HG03159 (cell line): ENCODE data around the gene TRIM50.
A peak's percentile ranks its signal among the peaks of the same experiment; 100 is the strongest.
"Not testable (repeated sequence)": the region's sequence is repeated elsewhere in the genome, so short reads cannot be mapped to it uniquely, and the experiment has no call there.

Experiments
- ATAC-seq: cut with Tn5 transposase; IDR thresholded peaks from one replicate; pipeline ENCODE4 v1.9.1; 2021; ENCODE audit warnings: mild to moderate bottlenecking, moderate library complexity; ENCODE audit not compliant: unreplicated experiment

TRIM50 gene

DNA sequence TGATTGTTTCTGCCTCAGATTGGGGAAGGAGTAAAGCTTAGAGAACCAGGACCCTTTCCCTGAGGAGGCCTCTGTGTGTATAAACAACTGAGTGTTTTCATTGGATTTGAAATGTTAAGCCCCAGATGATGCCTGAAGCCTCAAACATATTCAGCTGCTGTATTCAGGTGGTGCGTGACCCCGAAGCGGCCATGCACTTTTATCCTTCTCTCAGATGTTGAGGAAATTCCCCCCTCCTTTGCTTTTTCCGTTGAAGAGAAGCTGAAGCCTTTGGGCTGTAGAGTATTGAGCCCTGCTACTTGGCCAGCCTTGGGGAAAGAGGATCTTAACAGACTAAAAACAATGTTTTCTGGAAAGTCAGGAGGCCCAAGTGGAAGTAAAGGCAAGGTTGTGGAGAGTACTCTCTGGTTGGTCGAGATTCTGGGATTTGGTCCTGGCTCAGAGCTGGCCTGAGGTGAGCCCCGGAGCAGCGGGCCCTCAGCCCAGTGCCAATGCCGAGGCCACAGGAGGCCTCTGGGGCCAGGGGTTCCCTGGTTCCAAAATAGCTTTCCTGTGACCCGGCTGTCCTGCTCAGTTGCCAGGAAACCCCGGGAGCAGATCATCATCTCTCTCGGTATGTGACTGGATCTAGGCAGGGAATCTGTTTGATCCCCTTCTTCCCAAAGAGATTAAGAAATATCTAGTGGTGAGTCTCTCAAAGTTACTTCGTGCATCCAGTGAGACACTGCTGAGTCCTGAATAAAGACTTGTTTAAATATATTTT, 22.6 kb upstream of the TRIM50 start:
- no peak for ATAC-seq

DNA sequence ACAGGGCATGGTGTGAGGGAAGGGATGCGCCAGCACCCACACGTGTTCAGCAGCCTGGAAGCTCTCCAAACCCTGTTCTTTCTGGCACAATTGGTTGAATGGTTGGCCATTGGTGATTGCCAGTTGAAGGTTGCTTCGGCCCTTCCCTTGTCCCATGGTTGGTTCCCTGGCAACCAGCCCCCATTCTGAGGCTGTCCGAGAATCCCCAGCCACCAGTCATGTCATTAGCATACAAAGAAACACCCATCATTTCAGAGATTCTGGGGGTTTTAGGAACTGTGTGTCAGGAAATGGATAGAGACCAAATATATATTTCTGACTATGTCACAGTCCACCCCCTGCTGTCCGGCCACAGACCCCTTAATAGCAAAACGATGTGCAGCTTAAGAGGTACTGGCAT, 21.9 kb upstream of the TRIM50 start:
- ATAC-seq, result no peak

DNA sequence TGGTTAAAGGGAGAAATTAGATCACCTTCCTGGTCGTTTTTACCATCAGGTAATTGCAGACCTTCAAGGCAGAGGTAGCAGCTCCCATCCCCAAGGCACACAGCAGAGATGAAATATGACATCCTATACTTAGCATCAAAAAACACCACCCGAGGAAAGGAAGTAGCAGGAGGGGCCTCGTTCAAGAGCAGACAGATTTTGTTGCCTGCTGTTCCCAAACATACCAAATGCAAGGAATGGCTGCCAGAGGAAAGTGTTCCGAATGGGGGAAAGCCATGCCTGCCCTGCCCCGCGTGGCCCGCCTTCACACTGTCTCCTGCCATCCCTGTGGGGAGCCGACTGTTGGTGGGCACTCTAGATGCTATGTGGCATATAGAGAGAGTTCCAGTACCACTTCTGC, 18.1 kb upstream of the TRIM50 start:
- ATAC-seq, result no peak

DNA sequence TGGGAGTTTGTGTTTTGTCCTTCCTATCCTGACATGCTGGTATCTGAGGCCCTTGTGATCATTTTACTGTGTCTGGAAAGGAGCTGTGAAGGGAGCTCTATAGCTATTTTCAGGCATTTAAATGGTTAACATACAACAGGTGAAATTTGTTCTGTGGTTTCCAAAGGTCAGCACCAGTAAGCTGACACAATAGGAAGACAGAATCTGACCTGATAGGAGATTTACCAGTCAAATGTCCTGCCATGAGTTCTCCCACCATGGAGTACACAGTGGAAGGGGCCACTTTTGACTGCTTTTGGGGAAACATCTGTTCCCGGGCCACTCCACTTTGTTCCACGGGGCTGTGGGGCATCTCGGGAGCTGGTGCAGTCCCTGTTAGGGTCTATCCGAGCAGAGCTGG, 17.7 kb upstream of the TRIM50 start:
- no peak for ATAC-seq

DNA sequence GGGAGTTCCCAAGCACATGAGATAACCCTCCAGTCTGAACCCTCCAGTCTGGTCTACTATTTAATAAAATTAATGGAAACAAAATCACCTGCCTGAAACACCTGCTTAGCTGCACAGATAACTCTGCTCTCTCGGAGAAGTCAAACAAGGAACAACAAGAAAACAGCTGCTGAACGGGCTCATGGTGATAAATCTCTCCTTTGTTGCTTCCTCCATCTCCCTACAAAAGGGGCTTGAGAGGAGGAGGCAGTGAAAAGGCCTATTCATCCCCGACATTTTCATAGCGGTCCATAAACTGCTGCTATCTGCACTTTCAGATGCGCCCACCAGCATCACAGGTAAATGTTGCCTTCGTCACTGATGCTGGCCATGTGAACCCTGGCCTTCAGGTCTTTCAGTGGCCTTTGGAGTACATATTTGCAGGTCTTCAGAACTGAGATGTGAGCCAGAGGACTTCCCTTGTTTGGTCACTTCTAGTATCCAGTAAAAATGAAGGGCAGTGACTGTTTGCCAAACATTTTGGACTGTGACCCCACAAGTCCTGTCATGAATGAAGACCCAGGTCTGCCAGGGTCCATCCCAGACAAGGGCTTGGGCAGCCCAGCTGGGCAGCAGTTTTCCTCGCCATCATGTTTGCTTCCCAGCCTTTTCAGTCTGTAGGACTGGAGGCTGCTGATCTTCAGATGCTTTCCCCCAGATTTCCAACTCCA, 15.9 kb upstream of the TRIM50 start:
- no peak for ATAC-seq

DNA sequence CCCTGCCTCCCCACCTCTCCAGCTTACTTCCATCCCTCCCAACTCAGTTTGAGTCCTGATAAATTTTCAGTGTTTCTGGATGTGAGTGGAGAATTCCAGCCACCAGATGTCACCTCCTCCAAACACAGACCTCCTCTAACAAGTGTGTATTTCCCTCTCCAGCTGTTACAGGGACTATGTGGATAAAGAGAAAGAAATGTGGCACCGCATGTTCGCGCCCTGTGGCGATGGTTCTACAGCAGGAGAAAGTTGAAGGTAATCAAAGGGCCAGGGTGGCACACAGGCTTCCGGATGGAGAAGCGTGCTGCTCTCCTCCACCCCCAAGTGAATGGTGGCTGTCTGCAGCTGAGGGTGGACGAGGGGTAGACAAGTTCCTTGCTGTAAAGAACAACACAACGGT, 14.8 kb upstream of the TRIM50 start:
- no peak for ATAC-seq

DNA sequence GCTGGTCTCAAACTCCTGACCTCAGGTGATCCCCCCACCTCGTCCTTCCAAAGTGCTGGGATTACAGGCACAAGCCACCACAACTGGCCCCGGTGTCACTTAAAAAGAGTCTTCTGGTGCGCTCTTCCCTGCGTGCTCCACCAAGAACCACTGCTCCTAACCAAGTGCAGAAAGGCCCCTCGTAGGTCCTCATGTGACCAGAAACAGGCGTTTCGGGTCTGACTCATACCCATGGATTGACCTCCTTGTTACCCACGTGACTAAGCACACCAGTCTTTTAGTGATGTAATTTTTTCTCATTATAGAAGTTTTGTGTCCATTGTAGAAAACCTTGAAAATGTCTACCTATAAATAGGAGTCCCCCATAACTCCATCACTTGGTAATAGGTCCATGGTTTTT, 14.0 kb upstream of the TRIM50 start:
- no peak for ATAC-seq

DNA sequence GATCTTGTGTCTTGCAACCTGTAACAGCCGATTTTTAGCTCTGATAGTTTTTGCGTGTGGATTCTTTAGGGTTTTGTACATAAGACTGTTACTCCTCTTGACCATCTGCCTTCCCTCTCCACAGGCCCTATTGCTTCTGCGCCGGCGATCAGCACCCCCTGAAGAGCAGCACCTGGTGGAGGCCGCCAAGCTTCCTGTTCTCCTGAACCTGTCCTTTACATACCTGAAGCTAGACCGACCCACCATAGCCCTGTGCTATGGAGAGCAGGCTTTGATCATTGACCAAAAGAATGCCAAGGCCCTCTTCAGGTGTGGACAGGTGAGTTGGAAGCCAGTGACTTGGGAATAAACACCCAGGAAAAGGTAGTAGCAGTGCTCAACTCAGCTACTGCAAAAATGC, 12.6 kb upstream of the TRIM50 start:
- no peak for ATAC-seq

DNA sequence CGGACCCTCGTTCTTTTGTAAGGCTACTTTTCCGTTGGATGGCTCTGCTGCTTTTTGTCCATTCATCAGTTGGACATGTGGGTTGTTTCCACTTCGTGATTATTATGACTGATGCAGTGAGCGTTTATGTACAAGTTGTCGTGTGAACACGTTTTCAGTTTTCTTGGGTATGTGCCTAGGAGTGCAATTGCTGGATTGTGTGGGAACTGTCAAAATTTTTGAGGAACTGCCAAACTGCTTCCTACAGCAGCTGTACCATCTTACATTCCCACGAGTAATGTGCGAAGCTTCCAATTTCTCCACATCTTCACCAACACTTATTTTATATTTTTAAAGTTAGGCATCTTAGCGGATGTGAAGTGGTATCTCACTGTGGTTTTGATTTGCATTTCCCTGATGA, 10.4 kb upstream of the TRIM50 start:
- no peak for ATAC-seq

DNA sequence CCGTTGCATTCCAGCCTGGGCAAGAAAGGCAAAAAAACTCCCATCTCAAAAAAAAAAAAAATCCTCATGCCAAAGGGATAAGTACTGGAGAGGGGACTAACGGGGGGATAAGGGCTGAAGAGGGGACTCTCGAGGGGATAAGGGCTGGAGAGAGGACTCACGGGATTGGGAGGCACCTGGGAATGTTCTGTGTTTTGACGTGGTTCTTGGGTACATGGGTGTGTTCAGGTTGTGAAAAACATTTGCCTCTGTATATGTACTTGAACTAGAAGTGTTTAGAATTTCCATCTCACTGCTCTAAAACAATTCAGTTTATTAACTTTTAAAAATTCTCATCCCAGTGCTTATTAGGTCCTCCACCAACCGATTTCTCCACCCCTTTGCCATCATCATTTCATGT, 4.6 kb upstream of the TRIM50 start:
- no peak for ATAC-seq

DNA sequence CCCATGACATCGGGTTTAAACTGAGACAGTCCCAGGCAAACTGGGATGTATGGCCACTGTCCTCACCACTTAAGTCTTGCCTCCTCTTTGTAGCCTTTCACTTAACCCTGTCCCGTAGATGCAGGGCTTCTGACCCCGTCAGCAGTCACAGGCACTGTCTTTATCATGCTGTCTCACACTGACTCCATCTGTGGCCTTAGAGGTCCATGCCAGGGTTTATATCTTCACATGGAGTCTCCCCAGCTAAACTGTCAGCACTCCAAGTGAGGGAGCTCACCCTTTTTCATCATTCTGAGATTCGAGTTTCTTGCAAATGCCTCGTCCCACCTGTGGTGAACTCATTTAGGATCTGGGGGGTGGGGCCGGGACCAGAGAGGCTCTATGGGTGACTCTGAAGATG, 2.9 kb upstream of the TRIM50 start:
- ATAC-seq, result no peak

DNA sequence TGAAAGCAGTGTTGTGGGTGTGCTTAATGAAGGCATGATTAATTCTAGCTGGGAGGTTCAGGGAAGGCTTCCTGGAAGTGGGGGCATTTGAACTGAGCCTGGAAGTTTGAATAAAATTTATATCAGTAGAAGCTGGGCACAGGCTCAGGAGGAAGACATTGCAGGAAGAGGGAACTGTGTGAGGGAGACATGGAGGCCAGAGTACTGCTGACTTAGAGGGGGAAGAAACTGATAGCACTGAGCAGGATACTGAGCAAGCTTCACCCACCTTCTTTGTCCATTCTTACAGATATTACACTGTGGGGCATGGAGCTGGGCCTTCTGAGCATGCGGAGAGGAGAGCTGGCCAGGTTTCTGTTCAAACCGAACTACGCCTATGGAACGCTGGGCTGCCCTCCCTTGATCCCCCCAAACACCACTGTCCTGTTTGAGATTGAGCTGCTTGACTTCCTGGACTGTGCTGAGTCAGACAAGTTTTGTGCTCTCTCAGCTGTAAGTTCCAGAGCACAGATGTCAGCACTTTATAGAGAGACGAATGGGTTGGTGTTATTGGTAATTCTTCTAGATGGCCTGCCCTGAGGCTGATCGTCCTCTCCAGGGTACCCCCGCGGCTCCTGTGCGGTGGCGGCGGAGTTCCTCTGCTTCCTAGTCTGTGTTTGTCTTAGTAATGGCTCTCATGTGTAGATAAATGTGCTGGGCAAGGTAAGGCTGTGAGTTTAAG, 2.1 kb upstream of the TRIM50 start:
- no peak for ATAC-seq

DNA sequence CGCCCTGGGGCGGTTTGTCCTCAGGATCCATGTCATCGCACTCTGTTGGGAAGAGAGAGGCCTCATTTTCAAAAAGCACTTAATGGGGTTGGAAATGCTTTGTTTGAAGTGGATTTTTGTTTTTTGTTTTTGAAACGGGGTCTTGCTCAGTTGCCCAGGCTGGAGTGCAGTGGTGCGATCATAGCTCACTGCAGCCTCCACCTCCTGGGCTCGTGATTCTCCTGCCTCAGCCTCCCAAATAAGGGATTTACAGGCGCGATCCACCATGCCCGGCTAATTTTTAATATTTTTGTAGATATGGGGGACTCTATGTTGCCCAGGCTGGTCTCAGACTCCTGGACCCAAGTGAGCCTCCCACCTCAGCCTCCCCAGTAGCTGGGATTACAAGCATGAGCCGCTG, 814 bp upstream of the TRIM50 start:
- ATAC-seq, result no peak

DNA sequence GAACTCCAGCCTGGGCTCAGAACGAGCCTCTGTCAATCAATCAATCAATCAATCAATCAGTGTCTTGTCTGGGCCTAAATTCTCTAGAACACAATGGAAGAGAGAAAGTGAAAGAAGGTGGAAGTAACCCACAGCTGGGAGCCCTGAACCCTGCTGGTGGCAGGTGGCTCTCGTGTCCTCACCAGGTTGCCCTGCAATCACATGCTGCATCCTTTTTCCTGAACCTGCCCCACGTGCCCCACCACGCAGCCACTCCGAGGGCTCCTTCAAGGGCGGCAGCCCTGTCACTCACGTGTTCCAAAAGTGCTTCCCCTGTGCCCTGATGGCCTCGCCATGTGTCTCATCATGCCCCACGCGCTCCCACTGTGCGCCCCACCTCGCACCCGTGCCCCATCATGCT, 433 bp downstream of the TRIM50 start:
- not testable (repeated sequence) for ATAC-seq

DNA sequence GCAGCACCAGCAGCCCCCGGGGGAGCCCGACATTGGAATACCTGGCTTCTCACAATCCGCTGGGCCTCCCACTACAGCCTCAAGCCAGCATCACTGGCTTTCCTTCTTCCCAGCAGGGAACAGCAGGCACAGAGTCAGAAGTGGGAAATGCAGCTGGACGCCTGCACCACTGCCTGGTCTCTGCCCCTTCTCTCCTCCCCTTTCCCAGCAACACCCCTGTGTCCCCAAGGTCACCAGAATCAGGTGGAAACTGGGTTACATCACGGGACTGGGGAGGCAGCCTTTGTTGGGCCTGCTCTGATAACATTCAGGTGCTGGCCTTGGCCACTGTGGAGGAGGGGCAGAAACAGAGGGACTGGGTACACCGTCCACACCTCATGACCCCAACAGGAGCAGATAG, 2.5 kb downstream of the TRIM50 start:
- ATAC-seq, result not testable (repeated sequence)

DNA sequence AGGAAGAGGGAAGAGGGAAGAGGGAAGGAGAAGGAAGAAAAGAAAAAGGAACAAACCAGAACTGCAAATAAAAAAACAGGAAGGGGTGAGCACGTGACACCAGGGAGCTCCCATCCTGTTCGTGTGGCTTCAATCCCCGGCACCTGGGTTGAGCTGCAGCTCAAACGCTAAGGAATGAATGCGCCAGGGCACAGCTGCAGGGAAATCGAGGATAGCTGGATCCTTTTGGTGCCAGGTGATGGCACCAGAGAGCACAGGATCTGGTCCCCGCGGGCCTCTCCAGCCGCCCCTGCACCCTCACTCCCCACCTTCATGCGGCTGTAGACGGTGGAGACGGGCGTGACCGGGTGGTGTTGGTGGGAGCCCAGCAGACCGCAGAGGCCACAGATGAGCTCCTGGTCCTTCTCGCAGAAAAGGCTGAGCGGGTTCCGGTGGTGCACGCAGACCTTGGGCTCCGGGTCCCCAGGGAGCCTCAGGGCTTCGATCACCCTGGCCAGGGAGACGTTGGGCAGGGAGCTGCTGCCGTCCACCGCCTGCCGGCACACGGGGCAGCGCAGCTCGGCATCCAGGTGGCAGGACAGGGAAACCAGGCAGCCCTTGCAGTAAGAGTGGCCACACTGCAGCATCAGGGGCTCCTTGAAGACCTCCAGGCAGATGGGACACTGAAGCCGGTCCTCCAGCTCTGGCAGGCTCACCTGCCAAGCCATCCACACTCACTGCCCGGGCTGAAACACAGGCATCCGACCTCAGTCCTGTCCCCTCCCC, 3.6 kb downstream of the TRIM50 start:
- ATAC-seq, result peak; percentile 50

DNA sequence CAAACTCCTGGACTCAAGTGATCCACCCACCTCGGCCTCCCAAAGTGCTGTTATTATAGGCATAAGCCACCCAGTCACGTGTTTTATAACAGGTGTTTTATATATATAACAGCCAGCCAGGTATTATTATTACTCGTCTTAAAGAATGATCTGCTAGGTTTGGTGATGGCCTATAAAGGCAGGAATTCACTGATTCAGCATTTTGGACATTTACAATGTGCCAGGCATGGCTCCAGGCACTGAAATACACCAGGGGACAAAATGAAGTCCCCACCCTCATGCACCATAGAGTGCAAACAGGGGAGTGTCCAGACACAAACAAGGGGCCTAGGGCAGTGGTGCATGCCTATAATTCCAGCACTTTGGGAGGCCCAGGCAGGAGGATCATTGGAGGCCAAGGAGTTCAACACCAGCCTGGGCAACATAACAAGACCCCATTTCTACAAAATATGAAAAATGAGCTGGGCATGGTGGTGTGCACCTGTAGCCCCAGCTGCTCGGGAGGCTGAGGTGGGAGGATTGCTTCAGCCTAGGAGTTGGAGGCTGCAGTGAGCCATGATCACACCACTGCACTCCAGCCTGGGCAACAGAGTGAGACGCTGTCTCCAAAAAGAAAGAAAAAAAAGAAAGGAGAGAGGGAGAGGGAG, 4.3 kb downstream of the TRIM50 start:
- ATAC-seq, result not testable (repeated sequence)

DNA sequence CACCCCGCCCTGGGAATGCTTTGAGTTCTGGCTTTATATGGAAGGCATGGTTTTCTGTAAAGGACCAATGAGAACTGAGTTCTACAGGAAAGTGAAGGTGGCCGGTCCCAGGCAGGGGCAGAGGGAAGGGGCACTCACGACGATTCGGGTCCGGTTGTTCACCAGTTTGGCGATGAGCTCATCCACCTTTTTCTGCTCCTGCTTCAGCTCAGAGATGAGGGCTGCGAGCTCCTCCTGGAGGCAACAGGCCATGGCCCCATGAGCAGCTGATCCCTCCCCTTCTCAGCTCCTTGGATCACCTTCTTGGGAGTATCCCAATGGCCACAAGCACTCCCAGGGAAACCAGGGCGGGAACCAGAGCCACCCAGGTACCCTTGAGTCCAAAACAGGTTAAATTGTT, 7.9 kb downstream of the TRIM50 start:
- ATAC-seq, result not testable (repeated sequence)

DNA sequence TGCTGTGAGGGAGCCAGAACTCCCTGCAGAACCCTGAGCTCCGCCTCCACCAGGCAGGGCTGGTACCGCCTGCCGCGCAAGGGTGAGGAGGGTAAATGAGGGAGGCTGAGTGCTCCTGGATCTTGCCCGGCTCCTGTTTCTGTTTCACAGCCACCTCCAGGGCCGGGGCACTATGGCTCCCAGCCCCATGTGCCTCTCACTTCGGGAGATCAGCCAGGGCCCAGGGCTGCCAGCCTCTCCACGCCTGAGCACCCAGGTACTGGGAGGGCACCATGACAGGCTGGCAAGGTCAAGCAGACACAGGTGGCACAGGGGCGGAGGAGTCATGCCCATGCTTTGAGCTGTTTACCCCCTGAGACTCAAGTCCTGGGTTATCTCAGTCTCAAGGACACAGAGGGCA, 8.3 kb downstream of the TRIM50 start:
- not testable (repeated sequence) for ATAC-seq

DNA sequence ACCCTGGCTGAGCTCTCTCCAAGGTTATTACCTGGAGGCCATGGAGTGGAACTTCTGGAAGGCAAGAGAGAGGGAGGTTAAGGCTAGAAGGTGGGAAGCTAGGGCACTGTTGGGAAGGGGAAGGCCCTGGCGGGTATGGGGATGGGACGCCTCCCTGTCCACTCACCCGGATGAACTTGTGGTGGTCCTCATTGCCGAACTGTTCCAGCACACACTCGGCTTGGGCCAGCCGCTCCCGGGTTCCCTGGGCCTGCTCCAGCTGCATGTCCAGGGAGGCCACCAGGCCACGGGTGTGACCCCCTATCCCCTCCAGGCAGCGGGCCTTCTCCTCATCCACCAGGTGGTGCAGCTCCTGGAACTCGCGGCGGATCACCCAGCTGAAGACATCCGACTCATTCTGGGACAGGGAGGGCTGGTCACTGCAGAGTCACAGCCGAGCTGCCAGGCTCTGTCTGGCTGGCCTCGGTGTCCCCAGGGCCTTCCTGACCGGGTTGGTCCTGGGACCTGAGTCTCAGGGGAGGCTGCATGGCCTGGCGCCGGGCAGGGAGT, 9.2 kb downstream of the TRIM50 start:
- not testable (repeated sequence) for ATAC-seq
